Stromal cell of bone marrow (primary cell): ENCODE data around the gene AMFR.

Experiments
- DNase-seq: peaks from one replicate; pipeline ENCODE4 v3.0.0-alpha.2; 2012; ENCODE audit warnings: low read depth

Gene AMFR

GRCh38 chr16:56425439-56425832 is at the start of gene AMFR:
TSS of gene AMFR (minus strand) at chr16:56425545. CDS start at chr16:56425327, 218 bp downstream.
- DNase-seq, result peak; percentile 74

DNA sequence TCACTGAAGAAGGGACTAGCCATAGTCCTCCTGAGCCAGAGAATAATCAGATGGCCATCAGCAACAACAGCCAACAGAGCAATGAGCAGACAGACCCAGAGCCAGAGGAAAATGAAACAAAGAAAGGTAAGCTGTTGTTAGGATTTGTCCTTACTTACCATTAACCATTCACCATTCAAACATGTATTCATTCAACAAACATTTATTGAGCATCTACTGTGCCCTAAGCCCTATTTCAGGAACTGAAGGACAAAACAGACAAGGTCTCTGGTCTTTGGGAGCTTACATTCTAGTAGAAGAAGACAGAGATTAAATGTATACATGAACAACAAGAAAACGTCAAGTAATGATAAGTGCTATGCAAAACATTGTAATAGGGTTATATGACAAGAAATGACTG is 45.3 kb upstream of the AMFR start:
- no peak for DNase-seq

GRCh38 chr16:56470232-56470631 is 44.9 kb upstream of the AMFR start:
- DNase-seq, result no peak

GRCh38 chr16:56469748-56470147 is 44.4 kb upstream of the AMFR start:
- no peak for DNase-seq

DNA sequence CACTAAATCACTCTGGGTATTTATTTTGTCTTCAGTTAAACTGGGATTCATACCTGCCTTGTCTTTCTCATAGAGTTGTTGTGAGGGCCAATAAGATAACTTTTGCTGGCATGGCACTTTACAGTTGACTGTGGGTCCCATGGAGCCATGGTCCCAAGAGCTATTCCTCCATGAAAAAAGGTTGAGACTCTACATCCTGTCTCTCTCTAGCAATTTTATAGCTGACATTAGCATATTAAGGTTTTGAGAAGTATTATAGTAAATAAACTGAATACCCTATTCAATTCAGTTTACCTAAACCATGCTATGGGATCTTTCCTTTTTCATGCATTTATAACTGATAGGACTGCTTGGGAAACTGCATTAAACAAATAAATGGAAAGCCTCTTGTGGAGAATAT is 43.5 kb upstream of the AMFR start:
- DNase-seq, result no peak

GRCh38 chr16:56466344-56466743 is 41.0 kb upstream of the AMFR start:
- no peak for DNase-seq

DNA sequence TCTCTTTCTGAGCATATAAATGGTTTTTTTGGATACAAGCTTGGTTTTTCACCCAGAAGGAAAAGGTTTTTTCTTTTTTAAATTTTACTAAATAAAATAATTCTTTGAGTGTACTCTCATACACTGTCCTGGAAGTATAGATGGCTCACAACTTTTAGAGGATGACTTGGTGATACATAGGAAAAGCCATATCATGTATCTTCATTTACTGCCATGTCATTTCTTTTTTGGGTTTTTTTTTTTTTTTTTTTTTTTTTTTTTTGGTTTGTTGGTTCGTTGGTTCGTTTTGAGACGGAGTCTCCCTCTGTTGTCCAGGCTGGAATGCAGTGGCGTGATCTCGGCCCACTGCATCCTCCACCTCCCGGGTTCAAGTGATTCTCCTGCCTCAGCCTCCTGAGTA is 37.8 kb upstream of the AMFR start:
- DNase-seq, result no peak

- no peak for DNase-seq
These were observed 36.9 kb upstream of the AMFR start for GRCh38 chr16:56462064-56462796.

- no peak for DNase-seq
These were observed 34.8 kb upstream of the AMFR start for GRCh38 chr16:56460101-56460500.

DNA sequence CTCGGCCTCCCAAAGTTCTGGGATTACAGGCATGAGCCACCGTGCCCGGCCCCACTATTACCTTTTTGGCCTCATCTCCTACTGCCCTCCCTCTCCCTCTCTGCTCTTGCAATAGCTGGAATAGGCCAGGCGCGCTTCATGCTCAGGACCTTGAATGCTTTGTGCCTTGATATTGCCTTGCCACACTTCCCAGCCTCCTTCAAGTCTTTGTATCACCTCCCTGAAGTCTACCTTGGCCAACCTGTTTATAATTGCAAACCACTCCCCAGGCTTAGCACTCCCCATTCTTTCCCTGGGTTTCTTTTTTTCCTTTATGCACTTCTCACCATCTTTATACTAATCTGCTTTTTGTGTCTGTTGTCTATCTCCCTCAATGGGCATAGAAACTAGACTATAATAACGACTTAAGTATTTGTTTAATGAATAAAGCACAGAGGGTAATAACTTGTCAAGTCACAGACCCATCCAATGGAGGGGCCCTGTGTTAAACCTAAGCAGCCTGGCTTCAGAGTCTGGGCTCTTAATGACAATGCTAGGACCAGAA is 32.7 kb upstream of the AMFR start:
- DNase-seq, result no peak

GRCh38 chr16:56451753-56452689 is 26.7 kb upstream of the AMFR start:
- DNase-seq, result no peak

DNA sequence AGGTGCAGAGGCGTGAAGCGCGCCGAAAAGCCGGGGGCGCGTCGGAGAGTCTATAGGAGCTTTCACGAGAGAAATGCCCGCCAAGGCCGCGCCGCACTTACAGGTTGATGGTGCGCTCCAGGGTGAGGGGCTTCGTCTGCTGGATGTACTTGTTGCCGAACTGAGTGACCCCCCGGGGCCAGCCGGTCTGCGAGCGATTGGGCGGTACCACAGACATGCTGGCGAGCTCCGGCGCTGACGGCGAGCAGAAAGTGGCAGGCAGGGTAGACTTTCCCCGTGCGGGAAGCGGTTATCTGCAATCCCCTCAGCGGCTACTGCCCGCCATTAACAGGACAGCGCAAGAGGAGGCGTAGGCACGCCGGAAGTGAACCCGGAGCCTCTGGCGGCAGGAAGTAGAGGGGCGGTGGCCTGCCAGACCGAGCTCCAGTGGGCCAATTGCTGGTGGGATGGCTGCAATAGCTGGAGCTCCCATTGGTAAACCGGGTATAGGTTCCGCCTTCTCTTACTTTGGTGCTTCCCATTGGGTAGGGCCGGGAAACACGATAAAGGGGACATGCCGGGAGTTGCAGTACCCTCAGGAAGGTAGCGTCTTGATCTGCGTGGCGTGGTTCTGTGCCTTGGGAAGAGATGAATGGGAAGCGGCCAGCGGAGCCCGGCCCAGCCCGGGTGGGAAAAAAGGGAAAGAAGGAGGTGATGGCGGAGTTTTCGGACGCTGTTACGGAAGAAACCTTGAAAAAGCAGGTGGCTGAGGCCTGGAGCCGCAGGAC is 25.8 kb upstream of the AMFR start, which contains the start of the genes NUDT21 and OGFOD1:
NUDT21 (minus strand) TSS at position 347 of the 767 bp plus-strand sequence; CDS start at position 217, 130 bp downstream.
OGFOD1 (plus strand) TSS at position 569 of the 767 bp plus-strand sequence; CDS start at position 628, 59 bp downstream.
- peak; percentile 98 for DNase-seq

GRCh38 chr16:56450275-56450985 is 25.1 kb upstream of the AMFR start:
- DNase-seq, result no peak

DNA sequence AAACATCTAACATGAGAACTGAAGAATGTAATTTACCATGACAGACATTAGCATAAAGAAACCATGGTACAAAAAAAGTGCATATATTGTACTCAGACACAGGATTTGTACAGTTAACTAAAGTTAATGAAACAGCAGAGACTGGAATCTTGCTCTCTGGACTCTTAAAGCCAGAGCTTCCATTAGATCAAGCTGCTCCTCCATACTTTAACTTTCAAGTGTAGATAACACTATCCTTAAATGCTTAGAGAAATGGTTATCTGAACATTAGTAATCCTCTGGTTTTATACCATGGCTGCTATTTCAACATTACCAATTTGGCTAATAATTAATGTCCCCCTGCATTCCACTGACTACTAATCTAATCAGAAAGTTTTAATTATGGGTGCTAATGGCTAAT is 22.7 kb upstream of the AMFR start:
- no peak for DNase-seq

DNA sequence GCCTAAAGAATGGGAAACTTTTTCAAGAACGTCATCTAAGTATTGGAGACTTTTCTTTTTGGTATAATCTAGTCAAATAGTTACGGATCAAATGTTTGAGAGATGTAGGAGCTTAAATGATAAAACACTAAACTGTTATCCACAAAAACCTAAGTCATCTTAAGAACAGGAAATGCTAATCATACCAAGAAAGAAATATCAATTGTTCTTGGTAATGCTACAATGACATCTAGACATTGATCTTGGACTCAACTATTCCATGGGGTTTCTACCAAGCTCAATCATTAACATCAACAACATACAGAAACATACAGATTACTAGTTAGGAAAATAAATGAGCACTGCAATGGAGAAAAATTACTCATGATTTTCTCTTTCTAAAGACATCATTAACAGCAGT is 21.9 kb upstream of the AMFR start:
- DNase-seq, result no peak

GRCh38 chr16:56438038-56438437 is 12.7 kb upstream of the AMFR start:
- no peak for DNase-seq

DNA sequence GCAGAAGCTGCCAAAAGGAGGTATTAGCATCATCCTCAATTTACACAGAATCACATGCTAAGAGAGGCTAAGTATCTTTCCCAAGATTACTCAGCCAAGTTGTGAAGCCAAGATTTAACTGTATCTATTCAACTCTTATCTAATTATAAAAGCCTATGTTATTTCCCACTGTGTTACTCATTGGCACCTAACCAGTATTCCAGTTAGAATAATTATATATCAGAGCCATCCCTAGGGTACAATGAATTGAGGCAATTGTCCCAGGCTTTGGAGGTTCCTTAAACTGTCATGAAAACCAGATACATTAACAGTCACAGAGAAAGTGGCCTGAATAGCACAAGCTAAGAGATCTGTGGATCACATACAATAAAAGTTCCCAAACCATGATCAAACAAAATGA is 10.9 kb upstream of the AMFR start:
- no peak for DNase-seq

DNA sequence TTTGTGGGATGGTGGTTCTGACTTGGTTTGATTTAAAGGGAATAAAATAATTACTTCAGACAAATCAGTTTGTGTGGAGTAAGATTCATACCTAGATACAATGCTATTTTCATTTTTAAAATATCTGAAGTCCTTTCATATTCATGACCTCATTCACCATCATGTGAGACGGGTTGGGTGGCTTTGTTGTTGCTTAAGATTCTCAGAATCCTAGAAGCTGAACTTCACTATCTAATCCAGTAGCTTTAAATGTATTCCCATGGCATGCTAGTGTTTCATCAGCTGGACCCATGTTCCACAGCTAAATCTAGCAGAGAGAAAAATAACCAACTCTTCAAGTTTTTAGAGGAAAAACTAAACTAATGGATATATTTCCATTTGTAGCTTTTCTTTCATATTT is 2.7 kb upstream of the AMFR start:
- DNase-seq, result no peak

- no peak for DNase-seq
These were observed 1.2 kb upstream of the AMFR start for GRCh38 chr16:56426585-56426984.

GRCh38 chr16:56424791-56425438 is 430 bp downstream of the AMFR start:
- no peak for DNase-seq

GRCh38 chr16:56424404-56424764 is 961 bp downstream of the AMFR start:
- no peak for DNase-seq
